Liver (tissue), 9 donors: ENCODE data around the gene GALNT4. TPM values are rescaled to one million over a fixed set of nuclear protein-coding genes. Genes with fewer than 3 reads are reported as not detected.

Experiments
- DNase-seq: peaks from one replicate; pipeline ENCODE4 v3.0.0-alpha.2; 2017; ENCODE audit warnings: low spot score
- H3K27ac ChIP-seq, 2 donors: one replicate each; pipeline ENCODE4 v1.7.0; 2013; ENCODE audit warnings: inconsistent platforms in 2 of 2, low read length in 2 of 2, control low read depth in 1 of 2, low read depth in 1 of 2, mild to moderate bottlenecking in 1 of 2
- H3K27me3 ChIP-seq, 4 donors: one replicate each; pipeline versions ENCODE4 v1.6.1 to v1.7.0; 2013; ENCODE audit warnings: low read length in 3 of 4, inconsistent platforms in 1 of 4, mild to moderate bottlenecking in 1 of 4, moderate library complexity in 1 of 4; ENCODE audit not compliant: control insufficient read depth in 4 of 4, insufficient read depth in 4 of 4
- H3K36me3 ChIP-seq, 4 donors: one replicate each; pipeline versions ENCODE4 v1.6.1 to v1.7.0; 2013; ENCODE audit warnings: low read length in 3 of 4, mild to moderate bottlenecking in 3 of 4, low read depth in 1 of 4, moderate library complexity in 1 of 4; ENCODE audit not compliant: control insufficient read depth in 4 of 4, insufficient read depth in 3 of 4
- H3K4me1 ChIP-seq, 4 donors: one replicate each; pipeline versions ENCODE4 v1.6.1 to v1.7.0; 2013; ENCODE audit warnings: low read length in 3 of 4, mild to moderate bottlenecking in 3 of 4, moderate library complexity in 1 of 4; ENCODE audit not compliant: control insufficient read depth in 4 of 4, insufficient read depth in 4 of 4
- H3K4me3 ChIP-seq, 3 donors: one replicate each; pipeline versions ENCODE4 v1.6.1 to v1.7.0; 2013; ENCODE audit warnings: low read length in 3 of 3, control low read depth in 1 of 3, low read depth in 1 of 3, mild to moderate bottlenecking in 1 of 3
- H3K9ac ChIP-seq, 2 donors: one replicate each; pipeline ENCODE4 v1.7.0; 2013; ENCODE audit warnings: low read length in 2 of 2, mild to moderate bottlenecking in 2 of 2, moderate library complexity in 2 of 2, control low read depth in 1 of 2, low read depth in 1 of 2
- H3K9me3 ChIP-seq, 4 donors: one replicate each; pipeline versions ENCODE4 v1.6.1 to v1.7.0; 2013; ENCODE audit warnings: low read length in 3 of 4; ENCODE audit not compliant: control insufficient read depth in 4 of 4
- FOXA1 ChIP-seq: IDR thresholded peaks from 2 replicates; pipeline ENCODE4 v1.6.1; 2016; ENCODE audit warnings: antibody characterized with exemption
- FOXA2 ChIP-seq: IDR thresholded peaks from 2 replicates; pipeline ENCODE4 v1.6.1; 2016; ENCODE audit warnings: antibody characterized with exemption
- GABPA ChIP-seq, 2 donors: IDR thresholded peaks in 1 of 2; conservative IDR thresholded peaks in 1 of 2; 2 replicates each; pipeline ENCODE4 v1.6.1; 2016; ENCODE audit warnings: antibody characterized with exemption in 2 of 2, mild to moderate bottlenecking in 1 of 2, moderate library complexity in 1 of 2
- HNF4A ChIP-seq, 2 donors: conservative IDR thresholded peaks; 2 replicates each; pipeline ENCODE4 v1.6.1; 2016; ENCODE audit warnings: antibody characterized with exemption in 2 of 2, mild to moderate bottlenecking in 2 of 2
- HNF4G ChIP-seq: IDR thresholded peaks from 2 replicates; pipeline ENCODE4 v1.6.1; 2016; ENCODE audit warnings: antibody characterized with exemption
- JUND ChIP-seq, 2 donors: IDR thresholded peaks; 2 replicates each; pipeline ENCODE4 v1.6.1; 2016; ENCODE audit warnings: antibody characterized with exemption in 2 of 2
- NR2F2 ChIP-seq: IDR thresholded peaks from 2 replicates; pipeline ENCODE4 v1.6.1; 2016; ENCODE audit warnings: antibody characterized with exemption
- RAD21 ChIP-seq, 2 donors: IDR thresholded peaks; 2 replicates each; pipeline ENCODE4 v1.6.1; 2016; ENCODE audit warnings: antibody characterized with exemption in 2 of 2, mild to moderate bottlenecking in 2 of 2
- RXRA ChIP-seq, 2 donors: IDR thresholded peaks; 2 replicates each; pipeline ENCODE4 v1.6.1; 2017 to 2018; ENCODE audit warnings: antibody characterized with exemption in 2 of 2, mild to moderate bottlenecking in 1 of 2
- TAF1 ChIP-seq: conservative IDR thresholded peaks from 2 replicates; pipeline ENCODE4 v1.6.1; 2016; ENCODE audit warnings: antibody characterized with exemption, mild to moderate bottlenecking
- YY1 ChIP-seq: IDR thresholded peaks from 2 replicates; pipeline ENCODE4 v1.6.1; 2016; ENCODE audit warnings: antibody characterized with exemption, mild to moderate bottlenecking
- WGBS: extraction: QIAGEN DNeasy Blood & Tissue Kit; methylation state at CpG from one replicate; pipeline ENCODE4 v1.1.7; 2013; 5-methylcytosine and 5-hydroxymethylcytosine counted together
- polyA plus RNA-seq, 2 donors: library from polyadenylated mRNA; stranded (reverse) in 1 of 2; unstranded in 1 of 2; fragments of 200-250 nt in 1 of 2; fragments of >200 nt in 1 of 2; fragmentation: Nextera tagmentation in 1 of 2; extraction: Ambion mirVana in 1 of 2; gene quantifications; one replicate each; pipeline versions ENCODE4 v1.2.1 to v1.2.3, GENCODE V29; 2013 to 2015
- total RNA-seq, 2 donors: library from RNA; depleted of rRNA; stranded (reverse); fragments of >200 nt; gene quantifications; one replicate each; pipeline ENCODE4 v1.2.3, GENCODE V29; 2014
- TF ChIP-seq, protein P1 (sequence below): IDR thresholded peaks from 2 replicates; pipeline ENCODE4 v1.6.1; 2016; ENCODE audit warnings: antibody characterized with exemption
- TF ChIP-seq, protein P2 (sequence below): fragments of 150-350 bp; IDR thresholded peaks from 2 replicates; pipeline ENCODE4 v1.5.1; 2017; ENCODE audit warnings: improper control_type of control experiment, low read depth, low read length; ENCODE audit not compliant: missing input control
- TF ChIP-seq, protein P3 (sequence below): IDR thresholded peaks from 2 replicates; pipeline ENCODE4 v1.6.1; 2016; ENCODE audit warnings: antibody characterized with exemption
- TF ChIP-seq, protein P4 (sequence below): IDR thresholded peaks from 2 replicates; pipeline ENCODE4 v1.6.1; 2016; ENCODE audit warnings: antibody characterized with exemption, mild to moderate bottlenecking
- donor health status: healthy.
- donor health status: healthy.
- donor health status: healthy.
- donor health status: healthy.
- donor health status: healthy.

GALNT4 gene
- total and polyA plus RNA-seq, 4 donors = 1.7 to 17.1 (median 5.7) TPM

DNA sequence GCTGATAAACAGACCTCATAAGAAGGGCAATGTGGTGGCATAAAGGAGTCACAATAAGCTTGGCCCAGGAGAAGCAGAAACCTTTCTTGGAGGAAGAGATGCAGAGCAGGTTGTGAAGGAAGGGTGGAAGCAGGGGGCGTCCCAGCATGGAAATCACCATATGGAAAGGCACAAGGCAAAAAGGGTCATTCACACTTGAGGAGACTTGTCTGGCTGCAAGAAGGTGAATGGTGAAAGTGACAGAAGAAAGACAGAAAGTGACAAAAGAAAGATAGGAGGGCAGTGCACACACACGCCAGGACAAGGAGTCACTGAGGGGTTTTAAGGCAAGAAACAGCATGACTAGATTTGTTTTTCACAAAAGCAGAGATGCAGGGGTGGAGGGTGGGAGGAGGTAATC lies 38.3 kb downstream of the GALNT4 start:
- Histone ChIP-seq H3K4me1 (no peaks in the 10 kb centered on the region), H3K9ac (no peak overlapping the region), H3K27me3 (no peaks in the 10 kb centered on the region), H3K9me3 (no peaks in the 10 kb centered on the region), H3K4me3 (no peak overlapping the region), H3K27ac (no peak overlapping the region), H3K36me3 (peaks cover 0 to 9% (median 1%) of the 10 kb centered on the region in 4 donors)
- TF ChIP-seq FOXA2 = no peak
- TF ChIP-seq JUND (IDR thresholded peaks at IDR 0.05) = no peak
- no peak for TF ChIP-seq HNF4G
- TF ChIP-seq RXRA (IDR thresholded peaks at IDR 0.05) = no peak
- TF ChIP-seq, protein P1, sequence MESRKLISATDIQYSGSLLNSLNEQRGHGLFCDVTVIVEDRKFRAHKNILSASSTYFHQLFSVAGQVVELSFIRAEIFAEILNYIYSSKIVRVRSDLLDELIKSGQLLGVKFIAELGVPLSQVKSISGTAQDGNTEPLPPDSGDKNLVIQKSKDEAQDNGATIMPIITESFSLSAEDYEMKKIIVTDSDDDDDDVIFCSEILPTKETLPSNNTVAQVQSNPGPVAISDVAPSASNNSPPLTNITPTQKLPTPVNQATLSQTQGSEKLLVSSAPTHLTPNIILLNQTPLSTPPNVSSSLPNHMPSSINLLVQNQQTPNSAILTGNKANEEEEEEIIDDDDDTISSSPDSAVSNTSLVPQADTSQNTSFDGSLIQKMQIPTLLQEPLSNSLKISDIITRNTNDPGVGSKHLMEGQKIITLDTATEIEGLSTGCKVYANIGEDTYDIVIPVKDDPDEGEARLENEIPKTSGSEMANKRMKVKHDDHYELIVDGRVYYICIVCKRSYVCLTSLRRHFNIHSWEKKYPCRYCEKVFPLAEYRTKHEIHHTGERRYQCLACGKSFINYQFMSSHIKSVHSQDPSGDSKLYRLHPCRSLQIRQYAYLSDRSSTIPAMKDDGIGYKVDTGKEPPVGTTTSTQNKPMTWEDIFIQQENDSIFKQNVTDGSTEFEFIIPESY = no peak
- TF ChIP-seq, protein P2, sequence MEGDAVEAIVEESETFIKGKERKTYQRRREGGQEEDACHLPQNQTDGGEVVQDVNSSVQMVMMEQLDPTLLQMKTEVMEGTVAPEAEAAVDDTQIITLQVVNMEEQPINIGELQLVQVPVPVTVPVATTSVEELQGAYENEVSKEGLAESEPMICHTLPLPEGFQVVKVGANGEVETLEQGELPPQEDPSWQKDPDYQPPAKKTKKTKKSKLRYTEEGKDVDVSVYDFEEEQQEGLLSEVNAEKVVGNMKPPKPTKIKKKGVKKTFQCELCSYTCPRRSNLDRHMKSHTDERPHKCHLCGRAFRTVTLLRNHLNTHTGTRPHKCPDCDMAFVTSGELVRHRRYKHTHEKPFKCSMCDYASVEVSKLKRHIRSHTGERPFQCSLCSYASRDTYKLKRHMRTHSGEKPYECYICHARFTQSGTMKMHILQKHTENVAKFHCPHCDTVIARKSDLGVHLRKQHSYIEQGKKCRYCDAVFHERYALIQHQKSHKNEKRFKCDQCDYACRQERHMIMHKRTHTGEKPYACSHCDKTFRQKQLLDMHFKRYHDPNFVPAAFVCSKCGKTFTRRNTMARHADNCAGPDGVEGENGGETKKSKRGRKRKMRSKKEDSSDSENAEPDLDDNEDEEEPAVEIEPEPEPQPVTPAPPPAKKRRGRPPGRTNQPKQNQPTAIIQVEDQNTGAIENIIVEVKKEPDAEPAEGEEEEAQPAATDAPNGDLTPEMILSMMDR = no peak
- no peak for TF ChIP-seq GABPA (IDR thresholded peaks at IDR 0.05 in 1 of 2, conservative IDR thresholded peaks at IDR 0.05 in 1 of 2)
- TF ChIP-seq, protein P3, sequence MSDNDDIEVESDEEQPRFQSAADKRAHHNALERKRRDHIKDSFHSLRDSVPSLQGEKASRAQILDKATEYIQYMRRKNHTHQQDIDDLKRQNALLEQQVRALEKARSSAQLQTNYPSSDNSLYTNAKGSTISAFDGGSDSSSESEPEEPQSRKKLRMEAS = no peak
- no peak for TF ChIP-seq FOXA1
- TF ChIP-seq NR2F2 = no peak
- no peak for TF ChIP-seq TAF1
- TF ChIP-seq YY1 = no peak
- TF ChIP-seq, protein P4, sequence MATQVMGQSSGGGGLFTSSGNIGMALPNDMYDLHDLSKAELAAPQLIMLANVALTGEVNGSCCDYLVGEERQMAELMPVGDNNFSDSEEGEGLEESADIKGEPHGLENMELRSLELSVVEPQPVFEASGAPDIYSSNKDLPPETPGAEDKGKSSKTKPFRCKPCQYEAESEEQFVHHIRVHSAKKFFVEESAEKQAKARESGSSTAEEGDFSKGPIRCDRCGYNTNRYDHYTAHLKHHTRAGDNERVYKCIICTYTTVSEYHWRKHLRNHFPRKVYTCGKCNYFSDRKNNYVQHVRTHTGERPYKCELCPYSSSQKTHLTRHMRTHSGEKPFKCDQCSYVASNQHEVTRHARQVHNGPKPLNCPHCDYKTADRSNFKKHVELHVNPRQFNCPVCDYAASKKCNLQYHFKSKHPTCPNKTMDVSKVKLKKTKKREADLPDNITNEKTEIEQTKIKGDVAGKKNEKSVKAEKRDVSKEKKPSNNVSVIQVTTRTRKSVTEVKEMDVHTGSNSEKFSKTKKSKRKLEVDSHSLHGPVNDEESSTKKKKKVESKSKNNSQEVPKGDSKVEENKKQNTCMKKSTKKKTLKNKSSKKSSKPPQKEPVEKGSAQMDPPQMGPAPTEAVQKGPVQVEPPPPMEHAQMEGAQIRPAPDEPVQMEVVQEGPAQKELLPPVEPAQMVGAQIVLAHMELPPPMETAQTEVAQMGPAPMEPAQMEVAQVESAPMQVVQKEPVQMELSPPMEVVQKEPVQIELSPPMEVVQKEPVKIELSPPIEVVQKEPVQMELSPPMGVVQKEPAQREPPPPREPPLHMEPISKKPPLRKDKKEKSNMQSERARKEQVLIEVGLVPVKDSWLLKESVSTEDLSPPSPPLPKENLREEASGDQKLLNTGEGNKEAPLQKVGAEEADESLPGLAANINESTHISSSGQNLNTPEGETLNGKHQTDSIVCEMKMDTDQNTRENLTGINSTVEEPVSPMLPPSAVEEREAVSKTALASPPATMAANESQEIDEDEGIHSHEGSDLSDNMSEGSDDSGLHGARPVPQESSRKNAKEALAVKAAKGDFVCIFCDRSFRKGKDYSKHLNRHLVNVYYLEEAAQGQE = no peak
- TF ChIP-seq RAD21 (IDR thresholded peaks at IDR 0.05) = no peak
- TF ChIP-seq HNF4A (conservative IDR thresholded peaks at IDR 0.05) = no peak
- DNase-seq = no peak
- 97% methylated on average over 2 of the region's 2 CpGs for WGBS

DNA sequence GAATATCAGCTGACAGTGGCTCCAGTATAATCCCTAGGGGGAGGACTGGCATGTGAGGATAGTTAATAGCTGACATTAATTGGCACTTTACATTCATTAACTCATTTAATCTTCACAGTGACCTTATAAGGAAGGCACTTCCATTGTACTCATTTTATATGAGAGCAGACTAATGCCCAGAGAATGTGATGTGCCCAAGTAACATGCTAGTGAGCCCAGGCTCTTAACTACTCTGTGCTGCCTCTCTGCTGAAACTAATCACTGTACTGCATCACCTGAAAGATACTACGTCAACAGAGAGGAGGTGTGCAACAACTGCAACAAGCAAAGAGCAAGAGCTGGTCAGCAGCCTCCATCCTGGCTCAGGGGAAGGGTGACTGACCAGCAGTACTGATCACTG lies 40.1 kb downstream of the GALNT4 start:
- Histone ChIP-seq H3K9ac (no peak overlapping the region), H3K9me3 (no peaks in the 10 kb centered on the region), H3K36me3 (peaks cover 0 to 9% (median under 1%) of the 10 kb centered on the region in 4 donors), H3K4me1 (peaks cover 0 to 2% (median 0%) of the 10 kb centered on the region in 4 donors), H3K27ac (no peak overlapping the region), H3K27me3 (no peaks in the 10 kb centered on the region), H3K4me3 (no peak overlapping the region)
- 93% methylated on average over 1 of the region's 1 CpG for WGBS
- DNase-seq = no peak
- no peak for TF ChIP-seq TAF1
- no peak for TF ChIP-seq RXRA (IDR thresholded peaks at IDR 0.05)
- TF ChIP-seq RAD21 (IDR thresholded peaks at IDR 0.05) = no peak
- TF ChIP-seq NR2F2 = no peak
- TF ChIP-seq GABPA (IDR thresholded peaks at IDR 0.05 in 1 of 2, conservative IDR thresholded peaks at IDR 0.05 in 1 of 2) = no peak
- TF ChIP-seq, protein P3 = no peak
- no peak for TF ChIP-seq HNF4A (conservative IDR thresholded peaks at IDR 0.05)
